K562 (cell line): ENCODE results near the gene LIPH. TPM values are rescaled to one million over a fixed set of nuclear protein-coding genes. Genes with fewer than 3 reads are reported as not detected.

ENCODE experiments used
- ATF1 ChIP-seq, 2 experiments: fragments of 450-650 bp in 1 of 2; IDR thresholded peaks; 2 replicates each; pipeline ENCODE4 v1.6.1; 2016; ENCODE audit warnings: missing compliant biosample characterization in 1 of 2, missing genetic modification characterization in 1 of 2
- ATF7 ChIP-seq: fragments of 450-650 bp; IDR thresholded peaks from 2 replicates; pipeline ENCODE4 v1.7.1; 2014; ENCODE audit warnings: mild to moderate bottlenecking, moderate library complexity
- BCL6 ChIP-seq: fragments of 250-450 bp; sonication (Bioruptor Pico); IDR thresholded peaks from 2 replicates; pipeline ENCODE4 v1.4.0; 2020
- C11orf30 ChIP-seq: fragments of 450-650 bp; IDR thresholded peaks from 2 replicates; pipeline ENCODE4 v1.6.1; 2016; ENCODE audit warnings: low read depth, mild to moderate bottlenecking
- CREB1 ChIP-seq, 2 experiments: sonication (generic) in 1 of 2; formaldehyde crosslinking in 1 of 2; IDR thresholded peaks; 2 replicates each; pipeline versions ENCODE4 v1.6.1 to v1.8.0; 2012 to 2022; ENCODE audit warnings: inconsistent platforms in 1 of 2, mild to moderate bottlenecking in 1 of 2, missing genetic modification reagents in 1 of 2, moderate library complexity in 1 of 2
- ERF ChIP-seq: fragments of 450-650 bp; formaldehyde crosslinking; IDR thresholded peaks from 2 replicates; pipeline ENCODE4 v1.4.0; 2020; ENCODE audit warnings: mild to moderate bottlenecking, mixed read lengths
- FOXK2 ChIP-seq, 2 experiments: fragments of 450-650 bp; IDR thresholded peaks in 1 of 2; conservative IDR thresholded peaks in 1 of 2; 2 replicates each; pipeline ENCODE4 v1.6.1; 2016; ENCODE audit warnings: low read depth in 2 of 2, mild to moderate bottlenecking in 1 of 2
- HDAC3 ChIP-seq: fragments of 450-650 bp; IDR thresholded peaks from 2 replicates; pipeline ENCODE4 v1.6.1; 2018; ENCODE audit warnings: borderline replicate concordance, mild to moderate bottlenecking, moderate library complexity; ENCODE audit not compliant: partially characterized antibody
- HNRNPUL1 ChIP-seq: fragments of 200-400 bp; formaldehyde crosslinking; IDR thresholded peaks from 2 replicates; pipeline ENCODE4 v1.6.1; 2017; ENCODE audit warnings: low read length
- JUNB ChIP-seq: fragments of 450-650 bp; formaldehyde crosslinking; conservative IDR thresholded peaks from 2 replicates; pipeline ENCODE4 v1.4.0; 2020; ENCODE audit warnings: mild to moderate bottlenecking
- KLF10 ChIP-seq: fragments of 250-450 bp; sonication (Bioruptor Pico); IDR thresholded peaks from 2 replicates; pipeline ENCODE4 v1.6.1; 2021; ENCODE audit warnings: matching md5 sums
- KLF13 ChIP-seq: fragments of 450-650 bp; IDR thresholded peaks from 2 replicates; pipeline ENCODE4 v1.6.1; 2016; ENCODE audit warnings: missing genetic modification characterization, low read depth, mild to moderate bottlenecking, missing compliant biosample characterization, moderate library complexity, borderline replicate concordance
- POLR2AphosphoS5 ChIP-seq: IDR thresholded peaks from 2 replicates; pipeline ENCODE4 v1.6.1; 2011; ENCODE audit warnings: mild to moderate bottlenecking, low read depth, low read length, moderate library complexity; ENCODE audit not compliant: control insufficient read depth, insufficient read depth
- SMAD4 ChIP-seq: fragments of 250-450 bp; sonication (Bioruptor Pico); conservative IDR thresholded peaks from 2 replicates; pipeline ENCODE4 v1.8.0; 2021; ENCODE audit warnings: inconsistent platforms, mild to moderate bottlenecking, moderate library complexity
- SMARCA4 ChIP-seq: fragments of 450-650 bp; IDR thresholded peaks from 2 replicates; pipeline ENCODE4 v1.6.1; 2016
- TRIM24 ChIP-seq, 2 experiments: fragments of 450-650 bp; IDR thresholded peaks; 2 replicates each; pipeline ENCODE4 v1.6.1; 2016
- YBX1 ChIP-seq: fragments of 450-650 bp; IDR thresholded peaks from 2 replicates; pipeline ENCODE4 v1.7.1; 2016; ENCODE audit warnings: mild to moderate bottlenecking
- ZNF212 ChIP-seq: fragments of 450-650 bp; formaldehyde crosslinking; IDR thresholded peaks from 2 replicates; pipeline ENCODE4 v1.4.0; 2020; ENCODE audit warnings: mild to moderate bottlenecking
- ZNF76 ChIP-seq: fragments of 250-450 bp; sonication (Bioruptor Pico); IDR thresholded peaks from 2 replicates; pipeline ENCODE4 v1.4.0; 2020; ENCODE audit warnings: mild to moderate bottlenecking, moderate library complexity, borderline replicate concordance
- polyA plus RNA-seq, 8 experiments: library from polyadenylated mRNA; depleted of rRNA in 4 of 8; stranded (reverse) in 5 of 8; unstranded in 3 of 8; fragments of >200 nt; fragmentation: Nextera tagmentation in 2 of 8; fragmentation: Illumina TruSeq in 1 of 8; extraction: Ambion mirVana in 2 of 8; extraction: Trizol in 1 of 8; gene quantifications; 2 replicates each; pipeline versions ENCODE4 v1.2.1 to v1.2.3, GENCODE V29; 2011 to 2014; ENCODE audit warnings: inconsistent platforms in 1 of 8, missing spikeins in 1 of 8
- total RNA-seq, 7 experiments: library from RNA; depleted of rRNA in 6 of 7; stranded (reverse); fragments of >200 nt in 6 of 7; fragmentation: Illumina TruSeq in 2 of 7; extraction: Trizol in 2 of 7; gene quantifications; 2 replicates each; pipeline versions ENCODE4 v1.2.1 to v1.2.3, GENCODE V29; 2011 to 2021; ENCODE audit warnings: low replicate concordance in 1 of 7
- TF ChIP-seq, protein P1 (sequence below), 2 experiments: fragments of 200-800 bp in 1 of 2; sonication (Bioruptor generic) in 1 of 2; sonication (generic) in 1 of 2; formaldehyde crosslinking in 1 of 2; IDR thresholded peaks in 1 of 2; conservative IDR thresholded peaks in 1 of 2; 2 replicates each; pipeline versions ENCODE4 v1.5.0 to v1.6.1; 2016 to 2020; ENCODE audit warnings: missing compliant biosample characterization in 1 of 2, missing genetic modification characterization in 1 of 2, missing genetic modification reagents in 1 of 2
- TF ChIP-seq, protein P2 (sequence below), 2 experiments: fragments of 450-650 bp in 1 of 2; sonication (generic) in 1 of 2; formaldehyde crosslinking in 1 of 2; IDR thresholded peaks in 1 of 2; conservative IDR thresholded peaks in 1 of 2; 2 replicates each; pipeline versions ENCODE4 v1.6.1 to v1.8.1; 2016 to 2023; ENCODE audit warnings: mild to moderate bottlenecking in 2 of 2, moderate library complexity in 2 of 2, inconsistent platforms in 1 of 2, missing genetic modification reagents in 1 of 2
- TF ChIP-seq, protein P3 (sequence below), 2 experiments: IDR thresholded peaks in 1 of 2; conservative IDR thresholded peaks in 1 of 2; 2 replicates each; pipeline ENCODE4 v1.6.1; 2016; ENCODE audit warnings: low read depth in 2 of 2, mild to moderate bottlenecking in 1 of 2, missing compliant biosample characterization in 1 of 2, missing genetic modification characterization in 1 of 2, moderate library complexity in 1 of 2

LIPH gene
- total and polyA plus RNA-seq, 9 of the 15 experiments (the other 6 are each of a cell fraction or from before 2014, with no cell fraction given), result 0.73 to 1.8 (median 1.3) TPM

DNA sequence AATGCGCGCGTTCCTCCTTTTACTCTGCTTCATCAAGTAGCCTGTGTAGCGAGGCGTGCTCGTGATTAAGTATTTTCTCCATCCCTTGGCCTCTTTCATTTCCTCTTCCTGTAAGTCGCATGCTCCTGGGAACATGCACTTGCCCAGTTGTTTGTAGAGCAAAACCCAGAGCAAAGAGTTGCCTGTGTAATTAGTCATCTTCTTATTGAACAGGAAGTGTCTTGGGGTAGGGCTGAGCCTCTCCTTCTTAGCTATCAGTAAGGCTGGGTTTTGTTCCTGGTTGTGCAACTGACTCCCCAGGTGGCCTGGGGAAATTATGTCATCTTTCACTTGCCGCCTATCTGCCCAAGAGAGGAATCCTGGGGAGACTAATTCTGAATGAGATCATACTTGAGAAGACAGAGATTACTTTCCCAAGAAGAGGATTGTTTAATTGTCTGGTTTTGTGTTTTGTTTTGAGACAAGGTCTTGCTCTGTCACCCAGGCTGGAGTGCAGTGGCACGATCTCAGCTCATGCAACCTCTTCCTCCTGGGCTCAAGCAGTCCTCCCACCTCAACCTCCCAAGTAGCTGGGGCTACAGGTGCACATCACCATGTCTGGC lies 14.9 kb downstream of the LIPH start (continued):
- TF ChIP-seq, protein P1, sequence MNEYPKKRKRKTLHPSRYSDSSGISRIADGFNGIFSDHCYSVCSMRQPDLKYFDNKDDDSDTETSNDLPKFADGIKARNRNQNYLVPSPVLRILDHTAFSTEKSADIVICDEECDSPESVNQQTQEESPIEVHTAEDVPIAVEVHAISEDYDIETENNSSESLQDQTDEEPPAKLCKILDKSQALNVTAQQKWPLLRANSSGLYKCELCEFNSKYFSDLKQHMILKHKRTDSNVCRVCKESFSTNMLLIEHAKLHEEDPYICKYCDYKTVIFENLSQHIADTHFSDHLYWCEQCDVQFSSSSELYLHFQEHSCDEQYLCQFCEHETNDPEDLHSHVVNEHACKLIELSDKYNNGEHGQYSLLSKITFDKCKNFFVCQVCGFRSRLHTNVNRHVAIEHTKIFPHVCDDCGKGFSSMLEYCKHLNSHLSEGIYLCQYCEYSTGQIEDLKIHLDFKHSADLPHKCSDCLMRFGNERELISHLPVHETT (CRISPR knock-in tag; conservative IDR thresholded peaks at IDR 0.05 in 1 of 2, IDR thresholded peaks at IDR 0.05 in 1 of 2), result 0 out of 4 replicates have a peak, but pooled peaks of 1 of the 2 experiments have one; percentile 40
- peak; percentile 64 to 81 for TF ChIP-seq TRIM24 (IDR thresholded peaks at IDR 0.05)
- no peak for TF ChIP-seq CREB1 (IDR thresholded peaks at IDR 0.05)
- TF ChIP-seq CREB1 (CRISPR knock-in tag; IDR thresholded peaks at IDR 0.05), result no peak
- TF ChIP-seq, protein P2, sequence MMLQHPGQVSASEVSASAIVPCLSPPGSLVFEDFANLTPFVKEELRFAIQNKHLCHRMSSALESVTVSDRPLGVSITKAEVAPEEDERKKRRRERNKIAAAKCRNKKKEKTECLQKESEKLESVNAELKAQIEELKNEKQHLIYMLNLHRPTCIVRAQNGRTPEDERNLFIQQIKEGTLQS (IDR thresholded peaks at IDR 0.05), result peak; percentile 94
- TF ChIP-seq, protein P2 (CRISPR knock-in tag; conservative IDR thresholded peaks at IDR 0.05), result peak; percentile 79; the same call in 1 of the 2 replicates
- TF ChIP-seq ATF7, result peak; percentile 97
- no peak for TF ChIP-seq YBX1
- peak; percentile 36 for TF ChIP-seq HDAC3
- no peak for TF ChIP-seq C11orf30
- no peak for TF ChIP-seq BCL6
- peak; percentile 62; the same call in 1 of the 2 replicates for TF ChIP-seq SMAD4 (CRISPR knock-in tag)
- no peak for TF ChIP-seq KLF10 (CRISPR knock-in tag)
- TF ChIP-seq FOXK2 (conservative IDR thresholded peaks at IDR 0.05 in 1 of 2, IDR thresholded peaks at IDR 0.05 in 1 of 2; ENCODE audit: low read depth in 2 of 2), result peak in 1 of 2 experiments; percentile 40; a peak in 1 of 4 replicates
- TF ChIP-seq JUNB, result no peak
- TF ChIP-seq ATF1 (CRISPR knock-in tag; IDR thresholded peaks at IDR 0.05), result no peak
- TF ChIP-seq ATF1 (tag; IDR thresholded peaks at IDR 0.05), result 0 out of 2 replicates have a peak, but pooled peaks have one; percentile 13
- TF ChIP-seq HNRNPUL1, result no peak
- TF ChIP-seq, protein P3, sequence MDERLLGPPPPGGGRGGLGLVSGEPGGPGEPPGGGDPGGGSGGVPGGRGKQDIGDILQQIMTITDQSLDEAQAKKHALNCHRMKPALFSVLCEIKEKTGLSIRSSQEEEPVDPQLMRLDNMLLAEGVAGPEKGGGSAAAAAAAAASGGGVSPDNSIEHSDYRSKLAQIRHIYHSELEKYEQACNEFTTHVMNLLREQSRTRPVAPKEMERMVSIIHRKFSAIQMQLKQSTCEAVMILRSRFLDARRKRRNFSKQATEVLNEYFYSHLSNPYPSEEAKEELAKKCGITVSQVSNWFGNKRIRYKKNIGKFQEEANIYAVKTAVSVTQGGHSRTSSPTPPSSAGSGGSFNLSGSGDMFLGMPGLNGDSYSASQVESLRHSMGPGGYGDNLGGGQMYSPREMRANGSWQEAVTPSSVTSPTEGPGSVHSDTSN (CRISPR knock-in tag; IDR thresholded peaks at IDR 0.05; ENCODE audit: low read depth), result no peak
- TF ChIP-seq, protein P3 (tag; conservative IDR thresholded peaks at IDR 0.05; ENCODE audit: low read depth), result peak; percentile 51
- peak; percentile 59; the same call in 1 of the 2 replicates for TF ChIP-seq POLR2AphosphoS5
- TF ChIP-seq ERF (CRISPR knock-in tag), result no peak
- peak; percentile 75; the same call in 1 of the 2 replicates for TF ChIP-seq SMARCA4
- no peak for TF ChIP-seq KLF13
- TF ChIP-seq ZNF76 (CRISPR knock-in tag), result no peak
- no peak for TF ChIP-seq ZNF212 (CRISPR knock-in tag)
